HepG2 (cell line): ENCODE results near the gene FBXO11. TPM values are rescaled to one million over a fixed set of nuclear protein-coding genes. Genes with fewer than 3 reads are reported as not detected.

Experiments used
- CCAR2 ChIP-seq: fragments of 200-400 bp; formaldehyde crosslinking; optimal IDR thresholded peaks from 2 replicates; pipeline ENCODE3; 2018; ENCODE audit warnings: low read depth, mild to moderate bottlenecking, low read length, moderate library complexity
- MAZ ChIP-seq, 2 experiments: sonication (generic) in 1 of 2; formaldehyde crosslinking in 1 of 2; IDR thresholded peaks; 2 replicates each; pipeline versions ENCODE4 v1.5.0 to v1.6.1; 2012 to 2020; ENCODE audit warnings: low read depth in 2 of 2, mild to moderate bottlenecking in 2 of 2, borderline replicate concordance in 1 of 2, improper control_type of control experiment in 1 of 2, low read length in 1 of 2, missing genetic modification reagents in 1 of 2, moderate library complexity in 1 of 2
- NCOA5 ChIP-seq: sonication (generic); formaldehyde crosslinking; IDR thresholded peaks from 2 replicates; pipeline ENCODE4 v1.4.0; 2020; ENCODE audit warnings: missing genetic modification reagents
- NFE2L2 ChIP-seq: fragments of 150-350 bp; IDR thresholded peaks from 2 replicates; pipeline ENCODE4 v1.6.1; 2014; ENCODE audit warnings: low read length
- RXRB ChIP-seq: IDR thresholded peaks from 2 replicates; pipeline ENCODE4 v1.6.1; 2016; ENCODE audit warnings: borderline replicate concordance, missing genetic modification reagents, missing compliant biosample characterization
- ZNF256 ChIP-seq: sonication (generic); formaldehyde crosslinking; conservative IDR thresholded peaks from 2 replicates; pipeline ENCODE4 v1.4.0; 2020; ENCODE audit warnings: missing genetic modification reagents
- ZNF496 ChIP-seq: sonication (generic); formaldehyde crosslinking; IDR thresholded peaks from 2 replicates; pipeline ENCODE4 v1.8.1; 2023; ENCODE audit warnings: mild to moderate bottlenecking, moderate library complexity, missing genetic modification reagents; ENCODE audit not compliant: insufficient replicate concordance
- ZNF605 ChIP-seq: sonication (generic); formaldehyde crosslinking; IDR thresholded peaks from 2 replicates; pipeline ENCODE4 v1.8.0; 2022; ENCODE audit warnings: mild to moderate bottlenecking, missing genetic modification reagents
- ZNF607 ChIP-seq: sonication (generic); formaldehyde crosslinking; IDR thresholded peaks from 2 replicates; pipeline ENCODE4 v1.5.1; 2020; ENCODE audit warnings: missing genetic modification reagents, mild to moderate bottlenecking, borderline replicate concordance
- ZNF780A ChIP-seq: sonication (generic); formaldehyde crosslinking; IDR thresholded peaks from 2 replicates; pipeline ENCODE4 v1.8.0; 2022; ENCODE audit warnings: mild to moderate bottlenecking, missing genetic modification reagents, moderate library complexity
- polyA plus RNA-seq, 8 experiments: library from polyadenylated mRNA; depleted of rRNA in 3 of 8; stranded (reverse) in 7 of 8; unstranded in 1 of 8; fragments of >200 nt; fragmentation: Illumina TruSeq in 4 of 8; extraction: Trizol in 4 of 8; gene quantifications; 2 replicates each; pipeline versions ENCODE4 v1.2.1 to v1.2.3, GENCODE V29; 2011 to 2016; ENCODE audit warnings: low read depth in 4 of 8, missing spikeins in 1 of 8, mixed read lengths in 1 of 8; ENCODE audit not compliant: insufficient read depth in 1 of 8
- total RNA-seq, 5 experiments: library from RNA; depleted of rRNA; stranded (reverse); fragments of >200 nt; fragmentation: Illumina TruSeq; extraction: Trizol; gene quantifications; 2 replicates each; pipeline ENCODE4 v1.2.3, GENCODE V29; 2016; ENCODE audit warnings: low read depth in 1 of 5
- TF ChIP-seq, protein P1 (sequence below): sonication (generic); formaldehyde crosslinking; conservative IDR thresholded peaks from 2 replicates; pipeline ENCODE4 v1.8.0; 2022; ENCODE audit warnings: missing genetic modification reagents
- TF ChIP-seq, protein P2 (sequence below): sonication (generic); formaldehyde crosslinking; IDR thresholded peaks from 2 replicates; pipeline ENCODE4 v1.4.0; 2020; ENCODE audit warnings: missing genetic modification reagents

Gene FBXO11
- total and polyA plus RNA-seq, 2 of the 13 experiments (the other 11 are each of a cell fraction or from before 2014, with no cell fraction given) = 27.9 to 47.6 TPM

DNA sequence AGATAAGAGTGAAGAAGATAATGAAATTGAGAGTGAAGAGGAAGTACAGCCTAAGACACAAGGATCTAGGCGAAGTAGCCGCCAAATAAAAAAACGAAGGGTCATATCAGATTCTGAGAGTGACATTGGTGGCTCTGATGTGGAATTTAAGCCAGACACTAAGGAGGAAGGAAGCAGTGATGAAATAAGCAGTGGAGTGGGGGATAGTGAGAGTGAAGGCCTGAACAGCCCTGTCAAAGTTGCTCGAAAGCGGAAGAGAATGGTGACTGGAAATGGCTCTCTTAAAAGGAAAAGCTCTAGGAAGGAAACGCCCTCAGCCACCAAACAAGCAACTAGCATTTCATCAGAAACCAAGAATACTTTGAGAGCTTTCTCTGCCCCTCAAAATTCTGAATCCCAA, 107.7 kb downstream of the FBXO11 start (continued):
- TF ChIP-seq ZNF256 (CRISPR knock-in tag) (no peak), CCAR2 (no peak), RXRB (CRISPR knock-in tag) (no peak), ZNF607 (CRISPR knock-in tag) (no peak), ZNF605 (CRISPR knock-in tag) (no peak), ZNF780A (no peak), NFE2L2 (no peak), ZNF496 (no peak), MAZ (IDR thresholded peaks at IDR 0.05; ENCODE audit: borderline replicate concordance, low read depth, low read length) (no peak), MAZ (CRISPR knock-in tag; IDR thresholded peaks at IDR 0.05; ENCODE audit: low read depth) (no peak), NCOA5 (CRISPR knock-in tag) (no peak)
- TF ChIP-seq, protein P1, sequence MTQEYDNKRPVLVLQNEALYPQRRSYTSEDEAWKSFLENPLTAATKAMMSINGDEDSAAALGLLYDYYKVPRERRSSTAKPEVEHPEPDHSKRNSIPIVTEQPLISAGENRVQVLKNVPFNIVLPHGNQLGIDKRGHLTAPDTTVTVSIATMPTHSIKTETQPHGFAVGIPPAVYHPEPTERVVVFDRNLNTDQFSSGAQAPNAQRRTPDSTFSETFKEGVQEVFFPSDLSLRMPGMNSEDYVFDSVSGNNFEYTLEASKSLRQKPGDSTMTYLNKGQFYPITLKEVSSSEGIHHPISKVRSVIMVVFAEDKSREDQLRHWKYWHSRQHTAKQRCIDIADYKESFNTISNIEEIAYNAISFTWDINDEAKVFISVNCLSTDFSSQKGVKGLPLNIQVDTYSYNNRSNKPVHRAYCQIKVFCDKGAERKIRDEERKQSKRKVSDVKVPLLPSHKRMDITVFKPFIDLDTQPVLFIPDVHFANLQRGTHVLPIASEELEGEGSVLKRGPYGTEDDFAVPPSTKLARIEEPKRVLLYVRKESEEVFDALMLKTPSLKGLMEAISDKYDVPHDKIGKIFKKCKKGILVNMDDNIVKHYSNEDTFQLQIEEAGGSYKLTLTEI (CRISPR knock-in tag) = no peak
- TF ChIP-seq, protein P2, sequence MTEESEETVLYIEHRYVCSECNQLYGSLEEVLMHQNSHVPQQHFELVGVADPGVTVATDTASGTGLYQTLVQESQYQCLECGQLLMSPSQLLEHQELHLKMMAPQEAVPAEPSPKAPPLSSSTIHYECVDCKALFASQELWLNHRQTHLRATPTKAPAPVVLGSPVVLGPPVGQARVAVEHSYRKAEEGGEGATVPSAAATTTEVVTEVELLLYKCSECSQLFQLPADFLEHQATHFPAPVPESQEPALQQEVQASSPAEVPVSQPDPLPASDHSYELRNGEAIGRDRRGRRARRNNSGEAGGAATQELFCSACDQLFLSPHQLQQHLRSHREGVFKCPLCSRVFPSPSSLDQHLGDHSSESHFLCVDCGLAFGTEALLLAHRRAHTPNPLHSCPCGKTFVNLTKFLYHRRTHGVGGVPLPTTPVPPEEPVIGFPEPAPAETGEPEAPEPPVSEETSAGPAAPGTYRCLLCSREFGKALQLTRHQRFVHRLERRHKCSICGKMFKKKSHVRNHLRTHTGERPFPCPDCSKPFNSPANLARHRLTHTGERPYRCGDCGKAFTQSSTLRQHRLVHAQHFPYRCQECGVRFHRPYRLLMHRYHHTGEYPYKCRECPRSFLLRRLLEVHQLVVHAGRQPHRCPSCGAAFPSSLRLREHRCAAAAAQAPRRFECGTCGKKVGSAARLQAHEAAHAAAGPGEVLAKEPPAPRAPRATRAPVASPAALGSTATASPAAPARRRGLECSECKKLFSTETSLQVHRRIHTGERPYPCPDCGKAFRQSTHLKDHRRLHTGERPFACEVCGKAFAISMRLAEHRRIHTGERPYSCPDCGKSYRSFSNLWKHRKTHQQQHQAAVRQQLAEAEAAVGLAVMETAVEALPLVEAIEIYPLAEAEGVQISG (CRISPR knock-in tag) = no peak
